Measurements from ENCODE around the gene CAMK2D.

CAMK2D gene

DNA sequence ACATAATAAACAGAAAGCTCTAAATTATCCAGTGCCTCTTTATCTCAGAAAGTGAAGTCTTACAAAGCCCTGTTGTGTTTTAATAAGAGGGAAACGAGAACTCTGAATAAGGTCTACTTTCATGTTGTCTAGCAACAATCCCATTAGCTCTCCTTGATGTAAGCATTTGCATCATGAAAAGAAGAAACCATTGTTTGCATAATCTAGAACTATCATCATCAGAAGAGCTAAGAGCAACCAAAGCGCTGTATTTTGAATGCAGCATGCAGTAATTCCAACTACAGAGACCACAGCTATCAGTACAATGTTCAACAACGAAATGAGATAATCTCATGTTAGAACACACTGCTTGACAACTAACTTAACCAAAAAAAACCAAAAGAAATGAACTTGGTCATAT is 257.1 kb downstream of the CAMK2D start:
- H3K4me3 ChIP-seq (ENCODE audit: low read length in 2 of 2), result no peak overlapping the region
- H3K79me1 ChIP-seq (ENCODE audit: low read depth, low read length), result no peaks in the 10 kb centered on the region
- no peak overlapping the region for H4K8ac ChIP-seq (ENCODE audit: low read depth, low read length)
- H3K9ac ChIP-seq (ENCODE audit: low read depth, low read length, poor library complexity), result no peak overlapping the region
- H3K4me2 ChIP-seq (ENCODE audit: insufficient read depth, low read length, poor library complexity, severe bottlenecking), result no peak overlapping the region
- H4K91ac ChIP-seq (ENCODE audit: low read depth, low read length, poor library complexity), result no peak overlapping the region
- no peak overlapping the region for H3K23ac ChIP-seq (ENCODE audit: low read depth, low read length, poor library complexity)
- H3K14ac ChIP-seq (ENCODE audit: low read length), result no peak overlapping the region
- H2BK12ac ChIP-seq (ENCODE audit: low read length), result no peak overlapping the region
- H3K27me3 ChIP-seq (ENCODE audit: control insufficient read depth in 3 of 3, insufficient read depth in 3 of 3, low read depth in 1 of 3, low read length in 3 of 3), result no peaks in the 10 kb centered on the region
- H3K27ac ChIP-seq (replicated peaks; ENCODE audit: low read length), result no peak overlapping the region
- no peak for DNase-seq (ENCODE audit: low spot score)
- H2BK5ac ChIP-seq (ENCODE audit: low read length), result no peak overlapping the region
- no peak overlapping the region for H2AK5ac ChIP-seq (ENCODE audit: low read depth, low read length)
- peaks cover 0 to 3% of the 10 kb centered on the region in 2 donors for H3K9me3 ChIP-seq (replicated peaks in 1 of 2; ENCODE audit: control insufficient read depth in 2 of 2, insufficient read depth in 1 of 2, low read depth in 1 of 2, low read length in 2 of 2)
- peaks cover 3 to 21% of the 10 kb centered on the region in 2 donors for H3K36me3 ChIP-seq (replicated peaks in 1 of 2; ENCODE audit: control insufficient read depth in 2 of 2, insufficient read depth in 2 of 2, low read length in 2 of 2)
- H3K4me1 ChIP-seq (ENCODE audit: control insufficient read depth in 2 of 2, insufficient read depth in 1 of 2, low read depth in 1 of 2, low read length in 2 of 2), result peaks cover 0 to 2% of the 10 kb centered on the region in 2 donors
- H3K4ac ChIP-seq (ENCODE audit: low read length), result no peak overlapping the region
- no peak overlapping the region for H2BK120ac ChIP-seq (ENCODE audit: low read depth, low read length)
- no peak overlapping the region for H2AFZ ChIP-seq (ENCODE audit: low read length)
- no peak overlapping the region for H2BK15ac ChIP-seq (ENCODE audit: low read length)
- no peak overlapping the region for H3K18ac ChIP-seq (ENCODE audit: low read length)
- no CpG with 5 or more reads among the region's 3 CpGs for WGBS, 2 donors (ENCODE audit: extremely low coverage in 2 of 2, insufficient read length in 2 of 2, insufficient replicate concordance in 1 of 2)

DNA sequence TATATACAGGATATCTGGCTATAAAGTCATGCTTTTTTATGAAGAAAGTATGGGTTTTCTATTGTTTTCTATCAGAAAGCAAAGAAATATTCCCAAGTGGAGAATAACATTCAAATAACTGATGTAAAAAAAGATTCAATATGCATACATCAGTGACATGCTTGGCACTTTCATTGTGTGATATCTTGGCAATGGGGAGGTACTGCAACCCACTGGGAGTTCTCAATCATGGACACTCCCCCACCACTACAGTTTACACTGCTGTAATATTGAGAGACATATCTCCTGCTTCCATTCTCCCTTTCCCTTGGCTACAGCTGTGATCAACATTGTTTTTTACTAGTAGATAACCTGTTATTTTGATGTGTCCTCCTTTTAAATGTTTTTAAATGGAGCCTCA is 257.8 kb downstream of the CAMK2D start:
- H3K4me3 ChIP-seq (ENCODE audit: low read length in 2 of 2), result no peak overlapping the region
- no peak overlapping the region for H4K8ac ChIP-seq (ENCODE audit: low read depth, low read length)
- no peaks in the 10 kb centered on the region for H3K79me1 ChIP-seq (ENCODE audit: low read depth, low read length)
- no peak overlapping the region for H2AK5ac ChIP-seq (ENCODE audit: low read depth, low read length)
- H3K36me3 ChIP-seq (replicated peaks in 1 of 2; ENCODE audit: control insufficient read depth in 2 of 2, insufficient read depth in 2 of 2, low read length in 2 of 2), result peaks cover 3 to 15% of the 10 kb centered on the region in 2 donors
- H3K14ac ChIP-seq (ENCODE audit: low read length), result no peak overlapping the region
- H2BK120ac ChIP-seq (ENCODE audit: low read depth, low read length), result no peak overlapping the region
- DNase-seq (ENCODE audit: low spot score), result no peak
- no peak overlapping the region for H3K18ac ChIP-seq (ENCODE audit: low read length)
- peaks cover 0 to 3% of the 10 kb centered on the region in 2 donors for H3K9me3 ChIP-seq (replicated peaks in 1 of 2; ENCODE audit: control insufficient read depth in 2 of 2, insufficient read depth in 1 of 2, low read depth in 1 of 2, low read length in 2 of 2)
- no peak overlapping the region for H3K27ac ChIP-seq (replicated peaks; ENCODE audit: low read length)
- no peak overlapping the region for H2BK5ac ChIP-seq (ENCODE audit: low read length)
- H3K27me3 ChIP-seq (ENCODE audit: control insufficient read depth in 3 of 3, insufficient read depth in 3 of 3, low read depth in 1 of 3, low read length in 3 of 3), result no peaks in the 10 kb centered on the region
- H3K23ac ChIP-seq (ENCODE audit: low read depth, low read length, poor library complexity), result no peak overlapping the region
- H3K4me1 ChIP-seq (ENCODE audit: control insufficient read depth in 2 of 2, insufficient read depth in 1 of 2, low read depth in 1 of 2, low read length in 2 of 2), result peaks cover 0 to 2% of the 10 kb centered on the region in 2 donors
- H2AFZ ChIP-seq (ENCODE audit: low read length), result no peak overlapping the region
- H2BK12ac ChIP-seq (ENCODE audit: low read length), result no peak overlapping the region
- H4K91ac ChIP-seq (ENCODE audit: low read depth, low read length, poor library complexity), result no peak overlapping the region
- no peak overlapping the region for H3K4me2 ChIP-seq (ENCODE audit: insufficient read depth, low read length, poor library complexity, severe bottlenecking)
- no peak overlapping the region for H3K9ac ChIP-seq (ENCODE audit: low read depth, low read length, poor library complexity)
- H2BK15ac ChIP-seq (ENCODE audit: low read length), result no peak overlapping the region
- H3K4ac ChIP-seq (ENCODE audit: low read length), result no peak overlapping the region

DNA sequence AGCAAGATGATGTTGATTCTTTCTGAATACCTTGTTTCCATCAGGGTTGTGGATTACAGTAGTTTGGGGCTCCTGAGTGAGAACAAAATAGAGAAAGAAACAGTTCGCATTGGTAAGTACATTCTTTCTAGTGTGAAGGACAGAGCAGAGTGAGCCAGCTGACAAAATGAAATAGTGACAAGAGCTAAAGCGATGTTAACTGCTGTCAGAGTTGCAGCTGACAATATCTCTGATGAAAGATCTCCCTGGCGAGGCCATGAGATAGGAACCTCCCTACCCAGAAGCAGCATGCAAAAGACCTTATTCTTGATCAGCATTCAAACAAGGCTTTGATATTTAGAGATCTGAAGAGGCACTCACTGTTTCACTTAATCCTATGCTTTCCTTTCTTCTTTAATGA is 258.6 kb downstream of the CAMK2D start:
- Histone ChIP-seq H2BK120ac (ENCODE audit: low read depth, low read length) (no peak overlapping the region), H3K23ac (ENCODE audit: low read depth, low read length, poor library complexity) (no peak overlapping the region), H3K9ac (ENCODE audit: low read depth, low read length, poor library complexity) (no peak overlapping the region), H3K4me1 (ENCODE audit: control insufficient read depth in 2 of 2, insufficient read depth in 1 of 2, low read depth in 1 of 2, low read length in 2 of 2) (peaks cover 0 to 2% of the 10 kb centered on the region in 2 donors), H3K9me3 (replicated peaks in 1 of 2; ENCODE audit: control insufficient read depth in 2 of 2, insufficient read depth in 1 of 2, low read depth in 1 of 2, low read length in 2 of 2) (peaks cover 0 to 3% of the 10 kb centered on the region in 2 donors), H3K36me3 (replicated peaks in 1 of 2; ENCODE audit: control insufficient read depth in 2 of 2, insufficient read depth in 2 of 2, low read length in 2 of 2) (peaks cover 3 to 10% of the 10 kb centered on the region in 2 donors), H2BK5ac (ENCODE audit: low read length) (no peak overlapping the region), H3K4ac (ENCODE audit: low read length) (no peak overlapping the region), H3K27me3 (ENCODE audit: control insufficient read depth in 3 of 3, insufficient read depth in 3 of 3, low read depth in 1 of 3, low read length in 3 of 3) (no peaks in the 10 kb centered on the region), H2BK12ac (ENCODE audit: low read length) (no peak overlapping the region), H4K8ac (ENCODE audit: low read depth, low read length) (no peak overlapping the region), H3K79me1 (ENCODE audit: low read depth, low read length) (no peaks in the 10 kb centered on the region), H3K18ac (ENCODE audit: low read length) (no peak overlapping the region), H3K4me3 (ENCODE audit: low read length in 2 of 2) (no peak overlapping the region), H3K14ac (ENCODE audit: low read length) (no peak overlapping the region), H4K91ac (ENCODE audit: low read depth, low read length, poor library complexity) (no peak overlapping the region), H3K27ac (replicated peaks; ENCODE audit: low read length) (no peak overlapping the region), H2AK5ac (ENCODE audit: low read depth, low read length) (no peak overlapping the region), H3K4me2 (ENCODE audit: insufficient read depth, low read length, poor library complexity, severe bottlenecking) (no peak overlapping the region), H2BK15ac (ENCODE audit: low read length) (no peak overlapping the region), H2AFZ (ENCODE audit: low read length) (no peak overlapping the region)
- WGBS, 2 donors (ENCODE audit: extremely low coverage in 2 of 2, insufficient read length in 2 of 2, insufficient replicate concordance in 1 of 2), result no CpG with 5 or more reads among the region's 3 CpGs
- DNase-seq (ENCODE audit: low spot score), result no peak

GRCh38 chr4:113502476-113502875 is 259.1 kb downstream of the CAMK2D start:
- Histone ChIP-seq H3K18ac (ENCODE audit: low read length) (no peak overlapping the region), H2AFZ (ENCODE audit: low read length) (no peak overlapping the region), H4K91ac (ENCODE audit: low read depth, low read length, poor library complexity) (no peak overlapping the region), H4K8ac (ENCODE audit: low read depth, low read length) (no peak overlapping the region), H2BK15ac (ENCODE audit: low read length) (no peak overlapping the region), H3K27ac (replicated peaks; ENCODE audit: low read length) (no peak overlapping the region), H3K79me1 (ENCODE audit: low read depth, low read length) (no peaks in the 10 kb centered on the region), H2BK12ac (ENCODE audit: low read length) (no peak overlapping the region), H3K23ac (ENCODE audit: low read depth, low read length, poor library complexity) (no peak overlapping the region), H3K36me3 (replicated peaks in 1 of 2; ENCODE audit: control insufficient read depth in 2 of 2, insufficient read depth in 2 of 2, low read length in 2 of 2) (peaks cover 3 to 10% of the 10 kb centered on the region in 2 donors), H3K9ac (ENCODE audit: low read depth, low read length, poor library complexity) (no peak overlapping the region), H2BK5ac (ENCODE audit: low read length) (no peak overlapping the region), H3K4me3 (ENCODE audit: low read length in 2 of 2) (no peak overlapping the region), H2BK120ac (ENCODE audit: low read depth, low read length) (no peak overlapping the region), H3K4me2 (ENCODE audit: insufficient read depth, low read length, poor library complexity, severe bottlenecking) (no peak overlapping the region), H3K4me1 (ENCODE audit: control insufficient read depth in 2 of 2, insufficient read depth in 1 of 2, low read depth in 1 of 2, low read length in 2 of 2) (peaks cover 2% of the 10 kb centered on the region in 2 donors), H3K4ac (ENCODE audit: low read length) (no peak overlapping the region), H3K14ac (ENCODE audit: low read length) (no peak overlapping the region), H3K27me3 (ENCODE audit: control insufficient read depth in 3 of 3, insufficient read depth in 3 of 3, low read depth in 1 of 3, low read length in 3 of 3) (no peaks in the 10 kb centered on the region), H2AK5ac (ENCODE audit: low read depth, low read length) (no peak overlapping the region), H3K9me3 (replicated peaks in 1 of 2; ENCODE audit: control insufficient read depth in 2 of 2, insufficient read depth in 1 of 2, low read depth in 1 of 2, low read length in 2 of 2) (peaks cover 0 to 3% of the 10 kb centered on the region in 2 donors)
- DNase-seq (ENCODE audit: low spot score), result no peak
- 100% methylated on average over 1 of the region's 1 CpG; no CpG with 5 or more reads in 1 of the 2 donors for WGBS, 2 donors (ENCODE audit: extremely low coverage in 2 of 2, insufficient read length in 2 of 2, insufficient replicate concordance in 1 of 2)
